ENCODE measurements around the gene VSIR. TPM values are rescaled to one million over a fixed set of nuclear protein-coding genes. Genes with fewer than 3 reads are reported as not detected.

VSIR gene
- total RNA-seq, 4 donors from 2014 or later: 34.7 to 83.6 (median 61.6) TPM

GRCh38 chr10:71815515-71816130 is 42.3 kb upstream of the VSIR start:
- ATAC-seq: no peak
- Histone ChIP-seq H3K36me3 (peaks cover 0 to 70% of the 10 kb centered on the region in 2 donors), H3K27ac (peak overlapping the region in 3 of 4 donors; percentile 31 to 59 (median 58)), H3K27me3 (no peaks in the 10 kb centered on the region), H3K9me3 (no peaks in the 10 kb centered on the region), H3K4me1 (peaks cover 0 to 47% (median 15%) of the 10 kb centered on the region in 3 donors), H3K4me3 (no peak overlapping the region)
- TF ChIP-seq CTCF (IDR thresholded peaks at IDR 0.05) (no peak), POLR2A (IDR thresholded peaks at IDR 0.05) (no peak), POLR2AphosphoS5 (IDR thresholded peaks at IDR 0.05) (no peak), EP300 (IDR thresholded peaks at IDR 0.05) (no peak)
- WGBS, 2 donors (ENCODE audit: low coverage in 1 of 2): 80 to 81% methylated on average over 2 to 14 of the region's 15 CpGs

- Histone ChIP-seq H3K4me1 (peaks cover 0 to 47% (median 15%) of the 10 kb centered on the region in 3 donors), H3K9me3 (no peaks in the 10 kb centered on the region), H3K36me3 (peaks cover 0 to 63% of the 10 kb centered on the region in 2 donors), H3K27me3 (no peaks in the 10 kb centered on the region), H3K27ac (no peak overlapping the region), H3K4me3 (no peak overlapping the region)
- 93% methylated on average over 14 of the region's 26 CpGs; no CpG with 5 or more reads in 1 of the 2 donors for WGBS, 2 donors (ENCODE audit: low coverage in 1 of 2)
- no peak for TF ChIP-seq EP300 (IDR thresholded peaks at IDR 0.05)
- no peak for ATAC-seq
Measured at GRCh38 chr10:71814922-71815411, 41.6 kb upstream of the VSIR start.

GRCh38 chr10:71812913-71813590 is 39.7 kb upstream of the VSIR start:
- no peaks in the 10 kb centered on the region for H3K9me3 ChIP-seq
- no peak overlapping the region for H3K27ac ChIP-seq
- H3K4me3 ChIP-seq: no peak overlapping the region
- peaks cover 0 to 44% of the 10 kb centered on the region in 2 donors for H3K36me3 ChIP-seq
- H3K27me3 ChIP-seq: no peaks in the 10 kb centered on the region
- ATAC-seq: no peak
- H3K4me1 ChIP-seq: peaks cover 0 to 38% (median 15%) of the 10 kb centered on the region in 3 donors
- TF ChIP-seq CTCF (IDR thresholded peaks at IDR 0.05) (no peak), POLR2AphosphoS5 (IDR thresholded peaks at IDR 0.05) (no peak), POLR2A (IDR thresholded peaks at IDR 0.05) (no peak), EP300 (IDR thresholded peaks at IDR 0.05) (no peak)
- WGBS, 2 donors (ENCODE audit: low coverage in 1 of 2): 33% methylated on average over 1 of the region's 11 CpGs; no CpG with 5 or more reads in 1 of the 2 donors

- ATAC-seq: peak; percentile 79
- no peaks in the 10 kb centered on the region for H3K9me3 ChIP-seq
- no peak overlapping the region for H3K4me3 ChIP-seq
- peaks cover 0 to 31% (median 9%) of the 10 kb centered on the region in 3 donors for H3K4me1 ChIP-seq
- no peak overlapping the region for H3K27ac ChIP-seq
- no peaks in the 10 kb centered on the region for H3K27me3 ChIP-seq
- 33% methylated on average over 1 of the region's 22 CpGs; no CpG with 5 or more reads in 1 of the 2 donors for WGBS, 2 donors (ENCODE audit: low coverage in 1 of 2)
- peaks cover 0 to 36% of the 10 kb centered on the region in 2 donors for H3K36me3 ChIP-seq
- TF ChIP-seq CTCF (IDR thresholded peaks at IDR 0.05) (peak in 3 of 4 experiments; percentile 84 to 88 (median 86)), POLR2A (IDR thresholded peaks at IDR 0.05) (no peak), EP300 (IDR thresholded peaks at IDR 0.05) (no peak), POLR2AphosphoS5 (IDR thresholded peaks at IDR 0.05) (peak; percentile 32)
Measured at GRCh38 chr10:71812016-71812912, 38.9 kb upstream of the VSIR start.

- 76 to 83% methylated on average over 7 to 11 of the region's 19 CpGs for WGBS, 2 donors (ENCODE audit: low coverage in 1 of 2)
Measured at GRCh38 chr10:71811351-71811750, 38.0 kb upstream of the VSIR start.

More at GRCh38 chr10:71811351-71811750, 38.0 kb upstream of the VSIR start:
- H3K4me1 ChIP-seq: peaks cover 0 to 21% (median 4%) of the 10 kb centered on the region in 3 donors
- no peak overlapping the region for H3K27ac ChIP-seq
- H3K9me3 ChIP-seq: no peaks in the 10 kb centered on the region
- TF ChIP-seq EP300 (IDR thresholded peaks at IDR 0.05): no peak
- no peak for TF ChIP-seq CTCF (IDR thresholded peaks at IDR 0.05)
- no peak for TF ChIP-seq POLR2A (IDR thresholded peaks at IDR 0.05)
- TF ChIP-seq POLR2AphosphoS5 (IDR thresholded peaks at IDR 0.05): no peak
- peaks cover 0 to 27% of the 10 kb centered on the region in 2 donors for H3K36me3 ChIP-seq
- H3K27me3 ChIP-seq: no peaks in the 10 kb centered on the region
- ATAC-seq: no peak
- no peak overlapping the region for H3K4me3 ChIP-seq
